Stimulated activated CD8-positive, alpha-beta memory T cell treated with anti-CD3 and anti-CD28 coated beads, Interleukin-4, amount 100 ng/mL, for 48 hours (primary cell): Measurements from ENCODE around the gene C18orf63.

ENCODE experiments used
- DNase-seq: peaks from one replicate; pipeline ENCODE4 v3.0.0-alpha.2; 2020

The C18orf63 gene

DNA sequence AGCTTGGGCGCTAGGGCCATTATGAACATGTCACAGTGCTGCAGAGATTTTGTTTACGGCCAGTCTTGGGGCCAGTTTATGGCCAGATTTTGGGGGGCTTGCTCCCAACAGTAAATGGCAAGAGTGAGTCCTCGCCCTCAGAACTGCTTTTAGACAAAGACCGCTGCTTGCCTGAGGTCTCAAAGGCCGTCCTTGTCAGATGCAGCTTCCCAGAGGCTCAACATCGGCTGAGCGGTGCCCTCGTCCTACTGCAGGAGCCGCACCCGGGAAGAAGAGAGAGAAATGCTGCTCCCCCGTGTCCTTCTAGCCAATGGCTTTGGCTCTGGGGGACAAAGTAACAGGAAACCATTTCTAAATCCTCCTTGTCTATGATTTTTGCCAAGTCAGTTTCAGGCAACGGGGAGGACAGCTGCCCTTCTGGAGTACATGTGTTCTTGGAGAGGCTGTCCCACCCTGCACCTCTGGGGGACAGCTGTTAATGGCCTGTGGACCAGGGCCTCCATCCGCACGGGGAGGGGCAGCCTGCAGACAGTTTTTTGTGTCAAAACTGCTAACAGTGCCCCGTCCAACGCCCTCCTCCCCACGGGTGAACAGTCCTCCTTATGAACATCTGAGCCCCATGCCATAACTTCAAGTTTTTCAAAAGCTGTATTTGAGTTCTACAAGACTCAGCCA, 66.1 kb downstream of the C18orf63 start:
- DNase-seq = no peak

DNA sequence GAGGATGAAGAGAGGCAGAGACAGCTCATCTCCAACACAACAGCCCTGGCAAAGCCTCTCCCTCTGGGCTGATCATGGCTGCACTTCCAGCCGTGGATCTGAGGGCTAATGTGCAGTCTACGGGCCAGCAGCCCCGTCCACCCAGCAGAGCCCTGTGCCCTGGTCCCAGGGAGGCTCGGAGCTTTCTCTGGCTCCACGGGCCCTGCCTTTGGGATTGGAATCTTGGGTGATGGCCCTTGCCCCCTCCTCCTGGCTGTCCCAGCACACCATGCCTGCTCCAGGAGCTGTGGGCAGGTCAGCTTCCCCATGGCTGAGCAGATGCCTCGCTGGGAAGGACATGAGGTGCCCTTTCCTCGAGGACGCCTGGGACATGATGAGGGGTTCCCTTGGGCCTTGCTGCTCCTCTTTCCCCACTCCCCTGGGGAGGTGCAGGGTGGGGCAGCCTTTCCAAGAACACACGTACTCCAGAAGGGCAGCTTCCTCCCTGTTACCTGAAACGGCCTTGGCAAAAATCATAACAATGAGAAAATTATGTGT, 66.9 kb downstream of the C18orf63 start:
- DNase-seq = no peak

DNA sequence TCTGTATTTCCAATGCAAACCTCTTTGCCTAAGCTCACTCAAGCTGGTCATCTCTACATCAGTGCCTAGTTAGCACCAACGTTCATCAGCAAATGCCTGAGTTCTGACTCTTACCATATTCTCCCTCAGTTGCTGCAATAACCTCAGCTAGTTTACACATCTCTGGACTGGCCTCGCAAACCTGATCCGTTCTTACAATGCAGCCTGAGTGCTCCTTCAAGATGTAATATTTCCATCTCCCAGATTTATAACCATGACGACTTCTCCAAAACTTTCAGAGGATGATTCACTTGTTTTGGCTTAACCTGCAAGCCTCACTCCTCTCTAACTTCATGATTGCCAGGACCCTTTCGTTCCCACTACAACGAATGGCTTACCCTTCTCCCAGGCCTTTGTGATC, 71.7 kb downstream of the C18orf63 start:
- no peak for DNase-seq

DNA sequence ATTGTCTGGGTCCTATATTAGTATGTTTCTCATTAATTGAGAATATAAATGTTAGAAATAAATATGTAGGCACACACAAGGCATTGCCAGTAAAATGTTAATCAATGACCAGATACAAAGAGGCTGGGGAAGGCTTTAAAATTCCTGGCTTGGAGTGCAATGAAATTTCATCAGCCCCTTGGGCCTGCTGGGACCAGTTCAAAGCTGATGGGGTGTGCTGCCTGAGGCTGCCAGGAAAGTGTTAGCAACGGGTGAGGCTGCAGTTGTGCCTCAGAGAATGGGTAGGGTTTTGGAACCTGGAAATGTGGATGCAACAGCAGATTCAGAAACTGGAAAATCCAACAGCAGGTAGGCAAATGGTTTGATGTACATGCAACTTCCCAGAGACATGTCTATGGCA, 72.6 kb downstream of the C18orf63 start:
- no peak for DNase-seq

DNA sequence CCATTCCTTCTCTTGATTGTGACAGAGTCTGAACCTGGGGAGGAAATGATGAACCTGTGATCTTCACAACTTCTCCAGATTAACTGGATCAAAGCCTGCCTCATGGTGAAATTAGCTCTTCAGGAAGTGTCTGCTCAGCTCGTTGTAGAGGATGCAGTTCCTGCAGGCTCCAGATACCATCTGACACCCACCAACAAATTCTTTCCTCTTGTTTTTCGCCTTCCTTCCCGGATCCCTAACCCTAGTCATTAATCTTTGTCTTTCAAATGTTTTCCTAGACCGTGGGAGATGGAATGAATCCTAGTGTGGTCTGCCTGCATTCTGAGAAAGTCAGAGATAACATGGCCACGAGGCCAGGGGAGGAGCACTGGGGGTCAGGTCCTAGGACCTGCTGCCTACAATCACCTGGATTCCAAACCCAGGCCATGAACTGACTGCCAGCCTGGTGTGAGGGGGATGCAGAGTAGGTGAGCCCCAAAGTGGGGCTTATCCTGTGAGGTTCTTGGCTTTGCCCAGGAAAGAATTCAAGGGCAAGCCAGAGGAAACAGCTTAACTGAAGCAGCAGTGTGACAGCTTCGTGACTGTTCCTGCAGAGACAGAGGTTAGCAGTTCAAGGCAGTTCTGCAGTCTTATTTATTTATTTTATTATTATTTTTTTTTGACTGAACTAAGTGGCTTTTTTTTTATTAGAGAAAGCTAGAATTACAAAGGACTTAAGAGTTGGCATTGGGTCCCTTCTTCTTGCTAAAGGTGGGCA, 73.7 kb downstream of the C18orf63 start:
- no peak for DNase-seq

DNA sequence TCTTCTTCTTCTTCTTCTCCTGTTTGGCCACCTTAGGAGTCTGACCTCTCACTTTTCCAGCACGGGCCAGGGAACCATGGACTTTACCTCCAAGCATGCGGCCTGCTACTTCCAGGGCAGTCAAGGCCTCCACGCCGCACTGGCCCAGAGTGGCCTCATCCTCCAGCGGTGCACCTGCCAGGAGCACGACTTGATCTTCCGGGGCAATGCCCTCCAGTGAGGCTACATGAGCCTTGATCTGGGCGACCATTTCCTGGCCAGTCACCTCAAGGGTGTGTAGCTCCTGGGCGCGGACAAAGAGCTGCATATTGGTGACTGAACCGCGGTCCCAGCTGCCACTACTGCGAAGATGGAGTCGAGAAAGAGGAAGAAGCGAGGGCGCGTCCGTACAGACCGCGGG, 74.4 kb downstream of the C18orf63 start:
- no peak for DNase-seq

DNA sequence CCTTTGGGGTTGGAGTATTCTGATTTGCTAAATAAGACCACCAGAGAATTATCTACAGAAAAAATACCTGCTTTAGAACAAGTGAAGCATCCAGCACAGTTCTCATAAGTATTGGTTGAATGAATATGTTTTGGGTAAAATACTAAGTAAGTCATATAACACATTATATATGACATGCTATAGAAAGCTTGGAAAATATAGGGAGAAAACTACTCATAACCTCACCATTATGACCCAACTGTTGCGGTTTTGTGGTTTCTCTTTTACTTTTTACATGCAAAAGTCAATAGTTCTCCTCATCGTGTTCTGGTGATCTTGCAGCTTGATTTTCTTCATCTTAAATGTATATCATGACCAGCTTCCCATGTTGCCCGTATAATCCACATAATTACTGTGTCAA, 75.3 kb downstream of the C18orf63 start:
- no peak for DNase-seq

DNA sequence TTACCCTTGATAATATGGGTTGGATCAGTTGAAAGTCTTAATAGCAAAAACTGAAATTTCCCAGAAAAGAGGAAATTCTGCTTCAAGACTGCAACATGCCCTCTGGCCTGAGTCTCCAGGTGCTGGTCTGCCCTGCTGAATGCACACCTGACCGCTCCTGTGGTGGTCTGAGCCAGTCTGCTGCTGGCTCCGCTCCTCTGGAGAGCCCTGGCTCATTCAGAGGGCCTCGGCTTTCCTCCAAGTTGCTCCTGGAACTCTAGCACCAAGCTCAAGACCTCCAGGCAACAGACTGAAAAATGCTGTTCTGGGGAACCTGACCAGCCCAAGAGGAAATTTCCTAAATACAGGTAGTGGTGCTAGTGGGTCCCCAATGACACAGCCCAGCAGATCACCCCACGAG, 76.7 kb downstream of the C18orf63 start:
- DNase-seq = no peak

DNA sequence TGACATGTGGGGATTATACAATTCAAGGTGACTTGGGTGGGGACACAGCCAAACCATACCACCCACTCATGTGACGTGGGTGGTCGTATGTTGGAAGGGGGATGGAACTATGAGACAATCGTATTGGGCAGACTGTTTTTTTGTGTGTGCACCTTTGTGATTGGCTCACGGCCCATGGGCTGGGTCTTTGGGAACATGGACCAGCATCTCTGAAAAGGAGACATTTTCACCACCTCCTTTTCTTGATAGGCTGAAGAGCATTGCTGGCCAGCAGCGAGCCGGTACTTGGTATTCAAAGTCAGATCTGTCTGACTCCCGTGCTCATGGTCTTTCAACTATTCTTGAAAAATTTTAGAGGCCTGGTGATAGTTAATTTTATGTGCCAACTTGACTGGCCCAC, 79.4 kb downstream of the C18orf63 start:
- DNase-seq = no peak

DNA sequence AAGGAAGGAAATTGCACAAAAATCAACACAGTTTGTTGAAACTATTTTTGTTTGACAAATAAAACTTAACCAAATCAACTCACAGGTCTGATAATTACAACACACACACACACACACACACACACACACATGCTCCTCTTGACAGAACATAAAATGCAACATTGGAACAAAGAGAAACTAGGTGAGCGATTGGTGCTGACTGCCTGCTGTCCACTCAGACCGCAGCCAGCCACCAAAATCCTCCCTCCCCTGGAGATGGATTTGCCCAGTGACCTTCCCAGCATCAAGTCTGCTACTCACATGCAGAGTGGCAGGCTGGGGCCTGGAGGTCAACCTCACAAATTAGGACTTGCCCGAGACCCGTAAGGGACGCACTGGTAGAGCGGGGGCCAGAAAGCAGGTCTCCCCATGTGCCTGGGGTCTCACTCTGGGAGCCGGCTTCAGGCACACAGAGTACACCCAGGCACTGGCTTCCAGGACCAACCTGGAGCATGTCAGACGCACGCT, 80.1 kb downstream of the C18orf63 start:
- DNase-seq = no peak

DNA sequence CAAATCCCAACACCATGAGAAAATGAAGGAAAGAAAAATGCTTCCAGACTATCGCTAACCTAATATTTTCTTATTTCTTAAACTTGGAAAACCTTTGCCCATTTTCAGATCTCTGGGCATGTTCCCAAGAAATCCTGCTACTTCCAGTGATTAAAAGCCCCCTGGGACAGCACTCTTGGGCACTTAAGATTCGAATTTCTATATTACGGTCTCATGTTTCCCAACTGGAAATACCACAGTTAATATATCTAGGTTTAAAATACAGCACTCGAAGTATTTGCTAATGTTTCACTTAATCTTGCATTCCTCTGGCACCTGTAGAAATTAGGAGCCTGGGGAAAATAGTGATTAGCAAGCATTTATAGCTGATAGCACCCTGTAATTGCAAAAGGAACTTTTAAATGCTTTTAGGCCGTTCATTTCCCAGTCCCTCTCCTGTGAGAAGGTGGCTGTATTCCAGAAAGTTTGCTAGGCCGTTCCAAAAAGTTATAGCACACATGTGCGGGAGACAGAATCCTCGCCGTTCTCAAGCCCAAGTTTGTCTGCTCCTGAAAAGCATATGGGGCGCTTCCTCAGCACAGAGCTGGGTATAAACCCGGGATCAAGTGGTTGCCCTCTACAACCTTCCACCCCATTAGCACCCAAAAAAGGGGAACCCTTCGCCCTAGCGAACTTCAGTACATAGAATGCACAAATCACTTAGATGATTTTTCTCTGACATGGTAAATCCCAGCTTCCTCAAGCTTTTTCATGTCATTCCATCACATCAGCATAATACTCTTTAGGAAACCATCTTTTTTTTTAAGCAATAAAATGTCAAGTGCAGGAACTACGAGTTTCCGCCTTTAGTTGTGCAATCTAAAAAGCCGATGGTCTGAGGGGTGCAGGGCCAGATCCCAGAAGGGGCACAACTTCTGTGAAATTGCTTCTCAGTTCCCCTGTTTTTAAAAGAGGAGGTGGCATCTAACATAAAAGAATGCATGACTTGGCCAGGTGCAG, 80.8 kb downstream of the C18orf63 start:
- no peak for DNase-seq

DNA sequence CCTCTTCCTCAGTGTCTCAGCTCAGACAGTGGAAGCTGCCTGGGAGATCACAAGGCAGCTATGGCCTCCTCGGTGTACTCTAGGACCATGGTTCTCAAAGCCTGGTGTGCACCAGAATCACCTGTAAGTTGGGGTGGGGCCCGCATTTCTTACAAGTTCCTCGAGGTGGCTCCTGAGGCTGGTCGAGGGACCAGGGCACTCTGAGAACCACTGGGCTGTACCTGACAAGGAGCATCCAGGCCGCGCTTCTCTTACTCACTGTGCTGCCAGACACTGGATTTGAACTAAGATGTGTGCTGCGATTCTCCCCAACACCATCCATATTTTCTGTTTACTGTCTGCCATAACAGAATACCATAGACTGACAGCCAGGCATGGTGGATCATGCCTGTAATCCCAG, 81.9 kb downstream of the C18orf63 start:
- no peak for DNase-seq

DNA sequence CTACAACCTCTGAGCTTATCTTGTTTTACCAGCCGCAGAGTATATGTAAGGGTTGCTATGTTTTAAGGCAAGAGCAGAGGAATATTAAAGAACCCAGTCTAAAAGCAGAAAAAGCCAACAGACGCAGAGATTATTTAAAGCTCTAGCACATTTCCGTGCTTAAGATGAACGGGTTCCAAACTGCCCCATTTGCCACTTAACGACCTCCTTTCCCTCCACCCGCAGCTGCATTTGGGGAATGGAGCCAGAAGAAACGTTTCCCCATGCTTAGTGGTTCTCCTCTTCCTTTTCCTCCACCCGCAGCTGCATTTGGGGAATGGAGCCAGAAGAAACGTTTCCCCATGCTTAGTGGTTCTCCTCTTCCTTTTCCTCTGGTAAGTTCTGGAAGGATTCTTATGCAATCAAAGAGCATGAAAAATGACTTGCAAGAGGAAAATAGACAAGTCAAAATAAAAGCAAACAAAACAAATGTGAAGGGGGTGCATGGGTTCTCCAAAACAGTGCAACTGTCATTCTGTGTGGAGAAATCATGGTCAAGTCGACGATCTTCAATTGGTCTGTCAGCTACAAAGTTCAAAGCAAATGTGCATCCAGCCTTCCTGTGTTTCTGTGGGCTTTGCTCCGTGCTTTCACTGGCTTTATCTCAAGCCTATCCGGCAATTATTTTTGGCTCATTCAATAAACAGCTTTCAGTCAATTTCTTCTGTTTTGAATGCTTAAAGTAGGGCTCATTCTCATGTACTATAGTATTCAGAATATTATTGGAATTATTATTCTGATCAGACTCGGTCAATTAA, 83.7 kb downstream of the C18orf63 start:
- no peak for DNase-seq

DNA sequence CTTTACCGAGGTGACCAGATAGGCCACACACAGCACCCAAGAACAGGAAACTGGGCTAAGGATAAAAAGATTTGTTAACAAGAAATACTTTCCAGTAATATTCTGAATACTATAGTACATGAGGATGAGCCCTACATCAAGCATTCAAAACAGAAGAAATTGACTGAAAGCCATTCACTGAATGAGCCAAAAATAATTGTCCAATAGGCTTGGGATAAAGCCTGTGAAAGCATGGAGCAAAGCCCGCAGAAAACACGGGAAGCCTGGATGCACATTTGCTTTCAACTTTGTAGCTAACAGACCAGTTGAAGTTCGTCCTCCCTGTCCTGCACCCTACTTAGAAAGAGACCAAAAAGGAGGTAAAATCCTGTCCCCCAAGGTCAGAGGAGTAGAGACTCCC, 85.2 kb downstream of the C18orf63 start:
- no peak for DNase-seq

DNA sequence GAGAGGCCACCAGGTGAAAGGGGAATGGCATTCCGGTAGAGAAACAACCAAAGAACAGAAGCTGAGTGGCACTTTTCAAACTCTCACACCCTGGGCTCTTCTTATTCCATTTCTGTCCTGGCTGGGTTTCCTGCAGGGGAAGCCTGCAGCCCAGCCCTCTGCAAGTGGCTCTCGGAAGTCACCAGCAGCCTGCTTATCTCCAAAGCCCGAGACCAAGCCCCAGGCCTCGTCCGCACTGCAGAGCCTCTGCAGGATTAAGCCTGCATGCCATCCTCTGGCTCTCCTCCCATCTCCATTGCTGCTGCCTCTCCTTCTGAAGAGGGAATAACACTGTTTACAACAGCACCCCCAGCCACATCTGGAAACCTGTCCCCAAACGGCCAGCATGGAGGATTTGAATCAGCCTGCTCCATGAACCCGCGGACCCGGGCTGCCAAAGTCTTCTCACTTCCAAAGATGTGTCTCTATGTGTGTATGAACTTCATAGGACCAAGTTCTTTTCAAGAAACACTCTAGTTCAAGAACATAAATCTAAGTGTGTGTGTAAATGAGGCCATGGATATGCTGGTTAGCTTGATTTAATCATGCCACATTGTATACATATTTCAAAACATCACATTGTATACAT, 87.3 kb downstream of the C18orf63 start:
- no peak for DNase-seq

DNA sequence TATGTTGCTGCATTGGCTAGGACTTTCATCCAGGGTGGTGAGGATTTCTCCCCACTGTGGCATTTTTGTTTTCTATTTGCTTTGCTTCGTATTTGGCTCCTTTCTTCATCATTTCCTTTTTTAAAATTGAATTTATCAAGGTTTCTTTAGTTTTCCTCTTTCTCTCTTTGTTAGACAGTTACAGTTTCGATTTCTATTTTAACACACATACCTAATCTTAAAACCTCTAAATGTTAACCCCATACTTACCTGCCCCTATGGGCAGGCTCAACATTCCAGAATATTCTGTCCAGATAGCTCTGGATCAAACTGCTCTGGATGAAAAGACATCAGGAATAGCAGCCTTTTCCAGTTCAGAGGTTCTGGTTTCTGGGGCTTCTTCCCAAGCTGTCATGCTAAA, 92.2 kb downstream of the C18orf63 start:
- DNase-seq = no peak
